Thoracic aorta (tissue), 2 donors: ENCODE data around the gene INSYN2B. TPM values are rescaled to one million over a fixed set of nuclear protein-coding genes. Genes with fewer than 3 reads are reported as not detected.

ENCODE experiments used
- ATAC-seq: fragments of 150-250 bp; one replicate; pipeline ENCODE4 v1.8.0; 2017; ENCODE audit warnings: low read depth; ENCODE audit not compliant: insufficient number of reproducible peaks, low FRiP score
- DNase-seq: peaks from one replicate; pipeline ENCODE4 v3.0.0-alpha.2; 2020; ENCODE audit warnings: low spot score
- H3K27ac ChIP-seq, 2 donors: fragments of 200-600 bp; sonication (generic); 1 replicate in 1 of 2; 2 replicates in 1 of 2; pipeline ENCODE4 v1.5.1; 2016; ENCODE audit warnings: mild to moderate bottlenecking in 2 of 2, moderate library complexity in 2 of 2
- H3K27me3 ChIP-seq: fragments of 200-600 bp; sonication (generic); replicated peaks from 2 replicates; pipeline ENCODE4 v1.6.0; 2016; ENCODE audit warnings: mild to moderate bottlenecking; ENCODE audit not compliant: insufficient read depth
- H3K36me3 ChIP-seq: fragments of 200-600 bp; sonication (generic); one replicate; pipeline ENCODE4 v1.5.1; 2016
- H3K4me1 ChIP-seq, 2 donors: fragments of 200-600 bp; sonication (generic); 1 replicate in 1 of 2; 2 replicates in 1 of 2; pipeline versions ENCODE4 v1.5.1 to v1.6.0; 2016; ENCODE audit warnings: low read depth in 2 of 2, mild to moderate bottlenecking in 1 of 2; ENCODE audit not compliant: control insufficient read depth in 1 of 2
- H3K4me3 ChIP-seq: fragments of 200-600 bp; sonication (generic); 2 replicates; pipeline ENCODE4 v1.5.1; 2016; ENCODE audit warnings: mild to moderate bottlenecking
- H3K9me3 ChIP-seq: fragments of 200-600 bp; sonication (generic); 2 replicates; pipeline ENCODE4 v1.5.1; 2016
- total RNA-seq, 2 donors: library from RNA; depleted of rRNA; stranded (reverse); fragments of >200 nt; gene quantifications; one replicate each; pipeline versions ENCODE4 v1.1.0 to v1.2.3, GENCODE V29; 2016
- TF ChIP-seq, protein P1 (sequence below): fragments of 200-600 bp; sonication (generic); IDR thresholded peaks from one replicate; pipeline ENCODE4 v1.5.1; 2019; ENCODE audit warnings: antibody characterized with exemption

The INSYN2B gene
- total RNA-seq, 2 donors from 2014 or later: 1.1 TPM; not detected in 1

GRCh38 chr5:169832845-169833244 is 147.4 kb downstream of the INSYN2B start:
- no peaks in the 10 kb centered on the region for H3K9me3 ChIP-seq
- TF ChIP-seq, protein P1, sequence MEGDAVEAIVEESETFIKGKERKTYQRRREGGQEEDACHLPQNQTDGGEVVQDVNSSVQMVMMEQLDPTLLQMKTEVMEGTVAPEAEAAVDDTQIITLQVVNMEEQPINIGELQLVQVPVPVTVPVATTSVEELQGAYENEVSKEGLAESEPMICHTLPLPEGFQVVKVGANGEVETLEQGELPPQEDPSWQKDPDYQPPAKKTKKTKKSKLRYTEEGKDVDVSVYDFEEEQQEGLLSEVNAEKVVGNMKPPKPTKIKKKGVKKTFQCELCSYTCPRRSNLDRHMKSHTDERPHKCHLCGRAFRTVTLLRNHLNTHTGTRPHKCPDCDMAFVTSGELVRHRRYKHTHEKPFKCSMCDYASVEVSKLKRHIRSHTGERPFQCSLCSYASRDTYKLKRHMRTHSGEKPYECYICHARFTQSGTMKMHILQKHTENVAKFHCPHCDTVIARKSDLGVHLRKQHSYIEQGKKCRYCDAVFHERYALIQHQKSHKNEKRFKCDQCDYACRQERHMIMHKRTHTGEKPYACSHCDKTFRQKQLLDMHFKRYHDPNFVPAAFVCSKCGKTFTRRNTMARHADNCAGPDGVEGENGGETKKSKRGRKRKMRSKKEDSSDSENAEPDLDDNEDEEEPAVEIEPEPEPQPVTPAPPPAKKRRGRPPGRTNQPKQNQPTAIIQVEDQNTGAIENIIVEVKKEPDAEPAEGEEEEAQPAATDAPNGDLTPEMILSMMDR: no peak
- DNase-seq: no peak

DNA sequence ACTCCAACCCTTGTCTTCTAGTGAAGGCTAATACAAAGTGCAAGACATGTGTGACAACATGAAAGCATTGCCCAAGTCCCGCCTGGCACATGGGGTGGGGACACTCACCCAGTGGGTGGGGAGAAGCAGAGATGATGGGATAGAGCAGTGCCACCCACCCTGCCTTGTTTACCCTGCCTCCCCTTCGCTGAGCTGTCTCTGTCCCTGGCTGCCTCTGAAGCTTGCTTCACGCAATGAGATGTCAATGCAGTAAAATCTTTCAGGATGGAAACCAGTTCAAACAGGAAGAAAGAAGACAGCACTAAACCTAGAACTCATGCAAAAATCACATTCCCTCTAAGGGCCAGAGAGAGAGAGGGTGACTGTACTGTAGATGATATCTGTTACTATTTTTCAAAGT is 148.0 kb downstream of the INSYN2B start:
- no peak for DNase-seq
- no peaks in the 10 kb centered on the region for H3K36me3 ChIP-seq
- no peak overlapping the region for H3K4me3 ChIP-seq
- H3K27me3 ChIP-seq: no peaks in the 10 kb centered on the region
- H3K4me1 ChIP-seq: no peaks in the 10 kb centered on the region
- no peaks in the 10 kb centered on the region for H3K9me3 ChIP-seq
- ATAC-seq: no peak
- H3K27ac ChIP-seq: no peak overlapping the region
- TF ChIP-seq, protein P1: no peak

More at GRCh38 chr5:169832845-169833244, 147.4 kb downstream of the INSYN2B start:
- Histone ChIP-seq H3K36me3 (no peaks in the 10 kb centered on the region), H3K27me3 (no peaks in the 10 kb centered on the region), H3K4me1 (no peaks in the 10 kb centered on the region), H3K4me3 (no peak overlapping the region), H3K27ac (no peak overlapping the region)
- ATAC-seq: no peak

DNA sequence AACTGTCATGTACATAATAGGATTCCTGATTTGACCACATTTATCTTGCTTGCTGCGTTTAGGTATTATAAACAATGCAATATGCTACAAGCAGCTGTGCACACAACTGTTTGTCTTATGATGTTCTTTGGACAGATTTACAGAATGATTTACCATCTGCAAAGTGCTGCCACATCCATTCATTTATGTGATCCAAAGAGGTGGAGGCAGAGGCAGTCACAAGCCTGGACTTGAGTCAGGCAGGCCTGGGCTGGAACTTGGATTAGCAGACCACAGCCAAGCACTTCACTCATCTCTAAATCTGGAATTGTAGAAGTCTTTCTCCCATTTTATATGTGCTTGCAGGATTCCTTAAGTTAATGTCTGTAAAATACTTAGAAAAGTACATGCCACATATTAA is 149.0 kb downstream of the INSYN2B start:
- no peaks in the 10 kb centered on the region for H3K9me3 ChIP-seq
- ATAC-seq (no peak), DNase-seq (no peak)
- H3K4me3 ChIP-seq: no peak overlapping the region
- TF ChIP-seq, protein P1: no peak
- H3K27me3 ChIP-seq: no peaks in the 10 kb centered on the region
- H3K36me3 ChIP-seq: no peaks in the 10 kb centered on the region
- no peaks in the 10 kb centered on the region for H3K4me1 ChIP-seq
- no peak overlapping the region for H3K27ac ChIP-seq

GRCh38 chr5:169828385-169828784 is 151.9 kb downstream of the INSYN2B start:
- ATAC-seq (no peak), DNase-seq (no peak)
- Histone ChIP-seq H3K4me3 (no peak overlapping the region), H3K4me1 (no peaks in the 10 kb centered on the region), H3K9me3 (no peaks in the 10 kb centered on the region), H3K27ac (no peak overlapping the region), H3K27me3 (no peaks in the 10 kb centered on the region), H3K36me3 (no peaks in the 10 kb centered on the region)
- TF ChIP-seq, protein P1: no peak

DNA sequence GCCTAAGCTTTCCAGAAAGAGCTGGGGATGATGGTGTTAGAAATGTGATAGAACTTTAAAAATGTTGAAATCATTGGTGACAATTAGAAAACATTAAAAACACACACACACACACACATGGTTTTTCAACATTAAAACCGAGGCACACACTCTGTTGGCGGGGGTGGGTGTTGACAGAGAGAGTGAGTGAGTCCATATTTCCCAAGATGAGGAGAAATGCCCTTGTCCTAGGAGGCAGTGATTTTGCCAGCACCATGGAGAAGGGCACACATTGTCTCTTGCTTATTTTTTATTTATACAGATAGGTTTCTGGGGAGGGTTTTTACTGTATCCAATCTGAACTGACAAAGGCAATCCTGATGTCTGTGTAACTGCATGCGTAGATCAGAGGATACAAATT is 152.5 kb downstream of the INSYN2B start:
- TF ChIP-seq, protein P1: no peak
- no peaks in the 10 kb centered on the region for H3K9me3 ChIP-seq
- DNase-seq (no peak), ATAC-seq (no peak)
- no peaks in the 10 kb centered on the region for H3K36me3 ChIP-seq
- no peak overlapping the region for H3K4me3 ChIP-seq
- H3K4me1 ChIP-seq: no peaks in the 10 kb centered on the region
- no peaks in the 10 kb centered on the region for H3K27me3 ChIP-seq
- no peak overlapping the region for H3K27ac ChIP-seq
